Skeletal muscle cell (primary cell): Measurements from ENCODE around the gene GTF2A1.

Source experiments
- DNase-seq: peaks from one replicate; pipeline ENCODE4 v3.0.0-alpha.2; 2010; ENCODE audit warnings: low read depth
- H3K4me3 ChIP-seq: 2 replicates; pipeline ENCODE4 v1.5.1; 2011; ENCODE audit warnings: low read depth, mild to moderate bottlenecking, control low read depth, low read length, moderate library complexity

GTF2A1 gene

GRCh38 chr14:81153187-81153586 lies 67.6 kb downstream of the GTF2A1 start:
- H3K4me3 ChIP-seq = no peak overlapping the region
- no peak for DNase-seq

GRCh38 chr14:81148635-81149034 lies 72.1 kb downstream of the GTF2A1 start:
- no peak for DNase-seq
- no peak overlapping the region for H3K4me3 ChIP-seq

GRCh38 chr14:81147140-81147897 lies 73.4 kb downstream of the GTF2A1 start:
- H3K4me3 ChIP-seq = no peak overlapping the region
- DNase-seq = no peak

GRCh38 chr14:81144824-81145603 lies 75.7 kb downstream of the GTF2A1 start:
- no peak for DNase-seq
- H3K4me3 ChIP-seq = no peak overlapping the region

GRCh38 chr14:81143793-81144192 lies 77.0 kb downstream of the GTF2A1 start:
- DNase-seq = no peak

GRCh38 chr14:81141426-81141825 lies 79.3 kb downstream of the GTF2A1 start:
- no peak overlapping the region for H3K4me3 ChIP-seq
- no peak for DNase-seq

More at GRCh38 chr14:81143793-81144192, 77.0 kb downstream of the GTF2A1 start:
- H3K4me3 ChIP-seq = no peak overlapping the region

- DNase-seq = no peak
- H3K4me3 ChIP-seq = no peak overlapping the region
Observed at GRCh38 chr14:81138429-81138828, 82.3 kb downstream of the GTF2A1 start.

- H3K4me3 ChIP-seq = no peak overlapping the region
- DNase-seq = peak; percentile 46
Observed at GRCh38 chr14:81137316-81137715, 83.4 kb downstream of the GTF2A1 start.

GRCh38 chr14:81133400-81133799 lies 87.4 kb downstream of the GTF2A1 start:
- DNase-seq = no peak
- H3K4me3 ChIP-seq = no peak overlapping the region

- no peak overlapping the region for H3K4me3 ChIP-seq
- no peak for DNase-seq
Observed at GRCh38 chr14:81132468-81132867, 88.3 kb downstream of the GTF2A1 start.

- DNase-seq = no peak
Observed at GRCh38 chr14:81129242-81129641, 91.5 kb downstream of the GTF2A1 start.

GRCh38 chr14:81127785-81128184 lies 93.0 kb downstream of the GTF2A1 start:
- no peak overlapping the region for H3K4me3 ChIP-seq
- no peak for DNase-seq

More at GRCh38 chr14:81129242-81129641, 91.5 kb downstream of the GTF2A1 start:
- no peak overlapping the region for H3K4me3 ChIP-seq

GRCh38 chr14:81125536-81125935 lies 95.2 kb downstream of the GTF2A1 start:
- no peak for DNase-seq
- no peak overlapping the region for H3K4me3 ChIP-seq
